Naive thymus-derived CD8-positive, alpha-beta T cell (primary cell): ENCODE results near the gene TOR1A. TPM values are rescaled to one million over a fixed set of nuclear protein-coding genes. Genes with fewer than 3 reads are reported as not detected.
"Not testable (repeated sequence)": the region's sequence is repeated elsewhere in the genome, so short reads cannot be mapped to it uniquely, and the experiment has no call there.

Source experiments
- ATAC-seq, 2 donors: fragments of 150-1000 bp; cut with Tn5 transposase in 1 of 2; sonication (Bioruptor Pico), chemical (Tn5 transposase) in 1 of 2; 1 replicate in 1 of 2; 2 replicates in 1 of 2; pipeline ENCODE4 v1.10.0; 2021; ENCODE audit warnings: mild to moderate bottlenecking in 2 of 2, moderate library complexity in 2 of 2
- POLR2A ChIA-PET: fragments of 350-600 bp; sonication (Branson Sonifier 250); formaldehyde crosslinking; loops from one replicate; lab custom pipeline; 2021; ENCODE audit warnings: antibody characterized with exemption; lab: Charles Lee
- DNase-seq, 10 donors: peaks; one replicate each; pipeline versions ENCODE4 v3.0.0 to v3.0.0-alpha.2; 2020 to 2022
- H3K27ac Mint-ChIP-seq, 10 donors: one replicate each; pipeline ENCODE4 v1.8.0; 2020 to 2022; ENCODE audit warnings: mild to moderate bottlenecking in 10 of 10, mixed read lengths in 10 of 10, moderate library complexity in 4 of 10, inconsistent platforms in 1 of 10
- H3K27me3 Mint-ChIP-seq, 5 donors: one replicate each; pipeline ENCODE4 v1.8.0; 2021 to 2022; ENCODE audit warnings: mixed read lengths in 5 of 5
- H3K36me3 Mint-ChIP-seq, 3 donors: one replicate each; pipeline ENCODE4 v1.8.0; 2020 to 2022; ENCODE audit warnings: mixed read lengths in 3 of 3, mild to moderate bottlenecking in 2 of 3, inconsistent platforms in 1 of 3
- H3K4me1 Mint-ChIP-seq, 4 donors: one replicate each; pipeline ENCODE4 v1.8.0; 2021 to 2022; ENCODE audit warnings: mixed read lengths in 4 of 4
- H3K4me3 Mint-ChIP-seq, 10 donors: one replicate each; pipeline ENCODE4 v1.8.0; 2020 to 2022; ENCODE audit warnings: mild to moderate bottlenecking in 10 of 10, mixed read lengths in 10 of 10, moderate library complexity in 6 of 10, inconsistent platforms in 1 of 10
- H3K9me3 Mint-ChIP-seq, 9 donors: one replicate each; pipeline ENCODE4 v1.8.0; 2020 to 2022; ENCODE audit warnings: mixed read lengths in 9 of 9, mild to moderate bottlenecking in 3 of 9, inconsistent platforms in 1 of 9, moderate library complexity in 1 of 9
- polyA plus RNA-seq, 3 donors: library from polyadenylated mRNA; unstranded; fragments of 300-500 nt; fragmentation: Illumina TruSeq; gene quantifications; one replicate each; pipeline ENCODE4 v1.2.3, GENCODE V29; 2021
- total RNA-seq, 8 experiments: library from RNA in 2 of 8; stranded (reverse) in 2 of 8; gene quantifications; one replicate each; pipeline ENCODE4 v1.2.3 and lab custom pipeline; 2021 to 2026

Gene TOR1A
- total and polyA plus RNA-seq, 5 experiments from 2014 or later = 33.4 to 55.0 (median 42.6) TPM

GRCh38 chr9:129776938-129777768 is 46.8 kb downstream of the TOR1A start:
- Mint-ChIP-seq H3K27ac (peak overlapping the region in 3 of 10 donors; percentile 48 to 53 (median 51)), H3K27me3 (peaks cover 0 to 26% (median 11%) of the 10 kb centered on the region in 5 donors), H3K9me3 (no peaks in the 10 kb centered on the region), H3K36me3 (no peaks in the 10 kb centered on the region), H3K4me1 (peaks cover 6 to 30% (median 13%) of the 10 kb centered on the region in 4 donors), H3K4me3 (peak overlapping the region in 4 of 10 donors; percentile 46 to 67 (median 54))
- ATAC-seq (peak; percentile 39 to 72), DNase-seq (peak in 6 of 10 donors; percentile 9 to 38 (median 21))
- POLR2A ChIA-PET = interaction anchor here (0.6 kb wide), 1 partner anchor 493 kb away, joined by 3 read pairs; no protein-coding TSS in a partner anchor

- POLR2A ChIA-PET = interaction anchor here (0.6 kb wide), 1 partner anchor 493 kb away, joined by 3 read pairs; no protein-coding TSS in a partner anchor
- Mint-ChIP-seq H3K9me3 (no peaks in the 10 kb centered on the region), H3K27me3 (peaks cover 0 to 26% (median 11%) of the 10 kb centered on the region in 5 donors), H3K4me1 (peaks cover 6 to 30% (median 13%) of the 10 kb centered on the region in 4 donors), H3K4me3 (no peak overlapping the region), H3K27ac (no peak overlapping the region), H3K36me3 (no peaks in the 10 kb centered on the region)
- DNase-seq (no peak), ATAC-seq (no peak)
Measured at GRCh38 chr9:129776566-129776937, 47.4 kb downstream of the TOR1A start.

GRCh38 chr9:129776096-129776495 is 47.8 kb downstream of the TOR1A start:
- H3K9me3 Mint-ChIP-seq, POLR2A ChIA-PET, ATAC-seq, H3K27ac Mint-ChIP-seq, H3K36me3 Mint-ChIP-seq, H3K4me3 Mint-ChIP-seq, DNase-seq: not testable (repeated sequence)
- peaks cover 0 to 26% (median 11%) of the 10 kb centered on the region in 5 donors for H3K27me3 Mint-ChIP-seq
- peaks cover 6 to 30% (median 13%) of the 10 kb centered on the region in 4 donors for H3K4me1 Mint-ChIP-seq

GRCh38 chr9:129775448-129775798 is 48.5 kb downstream of the TOR1A start:
- H3K4me3 Mint-ChIP-seq = no peak overlapping the region
- ATAC-seq = no peak
- H3K9me3 Mint-ChIP-seq = no peaks in the 10 kb centered on the region
- POLR2A ChIA-PET = no interaction called here
- H3K27ac Mint-ChIP-seq = no peak overlapping the region
- DNase-seq = no peak
- H3K4me1 Mint-ChIP-seq = peaks cover 6 to 30% (median 13%) of the 10 kb centered on the region in 4 donors
- peaks cover 0 to 26% (median 11%) of the 10 kb centered on the region in 5 donors for H3K27me3 Mint-ChIP-seq
- no peaks in the 10 kb centered on the region for H3K36me3 Mint-ChIP-seq

GRCh38 chr9:129774791-129775447 is 49.0 kb downstream of the TOR1A start:
- POLR2A ChIA-PET = no interaction called here
- no peak overlapping the region for H3K4me3 Mint-ChIP-seq
- DNase-seq = no peak
- no peaks in the 10 kb centered on the region for H3K36me3 Mint-ChIP-seq
- ATAC-seq = no peak
- peaks cover 6 to 30% (median 13%) of the 10 kb centered on the region in 4 donors for H3K4me1 Mint-ChIP-seq
- no peaks in the 10 kb centered on the region for H3K9me3 Mint-ChIP-seq
- H3K27ac Mint-ChIP-seq = no peak overlapping the region
- peaks cover 0 to 25% (median 11%) of the 10 kb centered on the region in 5 donors for H3K27me3 Mint-ChIP-seq

GRCh38 chr9:129773262-129774048 is 50.5 kb downstream of the TOR1A start:
- Mint-ChIP-seq H3K4me3 (peak overlapping the region in 1 of 10 donors; percentile 19), H3K36me3 (no peaks in the 10 kb centered on the region), H3K27me3 (peaks cover 0 to 14% (median 7%) of the 10 kb centered on the region in 5 donors), H3K9me3 (no peaks in the 10 kb centered on the region), H3K4me1 (peaks cover 6 to 30% (median 13%) of the 10 kb centered on the region in 4 donors), H3K27ac (no peak overlapping the region)
- POLR2A ChIA-PET = no interaction called here
- no peak for DNase-seq
- ATAC-seq = no peak

- Mint-ChIP-seq H3K27ac (peak overlapping the region in 1 of 10 donors; percentile 76), H3K27me3 (peaks cover 0 to 5% (median 0%) of the 10 kb centered on the region in 5 donors), H3K36me3 (no peaks in the 10 kb centered on the region), H3K9me3 (no peaks in the 10 kb centered on the region), H3K4me1 (peaks cover 0 to 13% (median 0%) of the 10 kb centered on the region in 4 donors), H3K4me3 (no peak overlapping the region)
- POLR2A ChIA-PET = no interaction called here
- DNase-seq = no peak
- no peak for ATAC-seq
Measured at GRCh38 chr9:129770741-129771140, 53.2 kb downstream of the TOR1A start.

GRCh38 chr9:129769669-129770068 is 54.3 kb downstream of the TOR1A start:
- H3K4me1 Mint-ChIP-seq = peaks cover 0 to 11% (median 0%) of the 10 kb centered on the region in 4 donors
- H3K9me3 Mint-ChIP-seq = no peaks in the 10 kb centered on the region
- peaks cover 0 to 4% (median 0%) of the 10 kb centered on the region in 5 donors for H3K27me3 Mint-ChIP-seq
- POLR2A ChIA-PET = no interaction called here
- no peak for ATAC-seq
- H3K4me3 Mint-ChIP-seq = no peak overlapping the region
- no peak for DNase-seq
- no peaks in the 10 kb centered on the region for H3K36me3 Mint-ChIP-seq
- no peak overlapping the region for H3K27ac Mint-ChIP-seq

- Mint-ChIP-seq H3K27me3 (peaks cover 0 to 2% (median 0%) of the 10 kb centered on the region in 5 donors), H3K27ac (no peak overlapping the region), H3K9me3 (no peaks in the 10 kb centered on the region), H3K4me1 (peaks cover 0 to 3% (median 0%) of the 10 kb centered on the region in 4 donors), H3K4me3 (no peak overlapping the region), H3K36me3 (no peaks in the 10 kb centered on the region)
- ATAC-seq = no peak
- DNase-seq = no peak
- POLR2A ChIA-PET = no interaction called here
Measured at GRCh38 chr9:129768486-129768885, 55.5 kb downstream of the TOR1A start.

GRCh38 chr9:129765764-129766317 is 58.1 kb downstream of the TOR1A start:
- H3K36me3 Mint-ChIP-seq = no peaks in the 10 kb centered on the region
- H3K9me3 Mint-ChIP-seq = no peaks in the 10 kb centered on the region
- POLR2A ChIA-PET = interaction anchor here (1.2 kb wide), 1 partner anchor 28 kb away, joined by 3 read pairs; no protein-coding TSS in a partner anchor
- ATAC-seq (no peak), DNase-seq (no peak)
- H3K4me3 Mint-ChIP-seq = no peak overlapping the region
- peaks cover 0 to 2% (median 0%) of the 10 kb centered on the region in 5 donors for H3K27me3 Mint-ChIP-seq
- H3K27ac Mint-ChIP-seq = no peak overlapping the region
- H3K4me1 Mint-ChIP-seq = no peaks in the 10 kb centered on the region

- H3K27me3 Mint-ChIP-seq = peaks cover 0 to 2% (median 0%) of the 10 kb centered on the region in 5 donors
- no peak for DNase-seq
- no peak overlapping the region for H3K4me3 Mint-ChIP-seq
- no peak for ATAC-seq
- no peaks in the 10 kb centered on the region for H3K36me3 Mint-ChIP-seq
- no peak overlapping the region for H3K27ac Mint-ChIP-seq
- POLR2A ChIA-PET = no interaction called here
- H3K4me1 Mint-ChIP-seq = peaks cover under 1 to 1% (median under 1%) of the 10 kb centered on the region in 4 donors
- H3K9me3 Mint-ChIP-seq = no peaks in the 10 kb centered on the region
Measured at GRCh38 chr9:129762985-129763926, 60.7 kb downstream of the TOR1A start.
